AG09319 (cell line): ENCODE results near the gene DTHD1.

Source experiments
- DNase-seq: peaks from one replicate; pipeline ENCODE4 v3.0.0-alpha.2; 2010; ENCODE audit warnings: low read depth; ENCODE audit errors: extremely low read depth
- CTCF ChIP-seq: IDR thresholded peaks from 2 replicates; pipeline ENCODE4 v1.5.1; 2011; ENCODE audit warnings: low read depth, mild to moderate bottlenecking, inconsistent platforms, low read length, moderate library complexity

The DTHD1 gene

GRCh38 chr4:36330796-36331195, 49.4 kb downstream of the DTHD1 start:
- TF ChIP-seq CTCF, result no peak
- DNase-seq, result no peak

- no peak for TF ChIP-seq CTCF
- DNase-seq, result no peak
These were observed 50.8 kb downstream of the DTHD1 start for GRCh38 chr4:36332023-36332781.

- DNase-seq, result no peak
- TF ChIP-seq CTCF, result no peak
These were observed 51.3 kb downstream of the DTHD1 start for GRCh38 chr4:36332782-36333131.

- no peak for TF ChIP-seq CTCF
- no peak for DNase-seq
These were observed 52.0 kb downstream of the DTHD1 start for GRCh38 chr4:36333303-36333877.

- no peak for TF ChIP-seq CTCF
- DNase-seq, result no peak
These were observed 56.3 kb downstream of the DTHD1 start for GRCh38 chr4:36337665-36338185.

GRCh38 chr4:36338973-36339372, 57.6 kb downstream of the DTHD1 start:
- DNase-seq, result no peak
- no peak for TF ChIP-seq CTCF

- DNase-seq, result no peak
- TF ChIP-seq CTCF, result no peak
These were observed 60.5 kb downstream of the DTHD1 start for GRCh38 chr4:36341936-36342335.
